Lower lobe of right lung (tissue), 2 donors: Measurements from ENCODE around the gene SEMA4A. TPM values are rescaled to one million over a fixed set of nuclear protein-coding genes. Genes with fewer than 3 reads are reported as not detected.

Experiments
- ATAC-seq, 2 donors: fragments of 200-7000 bp; cut with Tn5 transposase; one replicate each; pipeline ENCODE4 v1.9.1; 2020 to 2022; ENCODE audit warnings: mild to moderate bottlenecking in 2 of 2, moderate library complexity in 2 of 2
- DNase-seq: peaks from one replicate; pipeline ENCODE4 v3.0.0-alpha.2; 2020
- H3K27ac ChIP-seq: fragments of 200-600 bp; one replicate; pipeline ENCODE4 v1.8.0; 2022
- H3K27me3 ChIP-seq: fragments of 200-600 bp; one replicate; pipeline ENCODE4 v1.8.0; 2022; ENCODE audit warnings: low read depth
- H3K36me3 ChIP-seq: fragments of 200-600 bp; one replicate; pipeline ENCODE4 v1.8.0; 2022; ENCODE audit warnings: mild to moderate bottlenecking
- H3K4me1 ChIP-seq: fragments of 200-600 bp; one replicate; pipeline ENCODE4 v1.8.0; 2022
- H3K4me3 ChIP-seq: fragments of 200-600 bp; one replicate; pipeline ENCODE4 v1.8.0; 2022; ENCODE audit warnings: mild to moderate bottlenecking
- H3K9me3 ChIP-seq: fragments of 200-600 bp; one replicate; pipeline ENCODE4 v1.8.0; 2022
- CTCF ChIP-seq: fragments of 200-600 bp; IDR thresholded peaks from one replicate; pipeline ENCODE4 v1.8.0; 2022; ENCODE audit warnings: antibody characterized with exemption, mild to moderate bottlenecking
- intact Hi-C: fragments of 100-400 bp; cut with DNase I; formaldehyde crosslinking; loops from one replicate; pipeline ENCODE4 v1.11.0; 2022
- total RNA-seq: library from RNA; stranded (reverse); fragmentation: NEBNext Ultra II Directional; extraction: Animal tissue kit (Norgen Biotek cat#: 25700); gene quantifications from one replicate; pipeline ENCODE4 v1.2.1, GENCODE V29; 2021
- donor health status: DM: no; HTN: yes; CAD: no; lungs with severe emphysema.

SEMA4A gene
- total RNA-seq, 1 donor from 2014 or later: 28.9 TPM

- H3K27me3 ChIP-seq: peaks cover 5% of the 10 kb centered on the region
- peaks cover 48% of the 10 kb centered on the region for H3K4me1 ChIP-seq
- intact Hi-C loops: no loop called here
- H3K4me3 ChIP-seq: no peak overlapping the region
- no peak for TF ChIP-seq CTCF
- no peak for DNase-seq
- H3K27ac ChIP-seq: no peak overlapping the region
- H3K9me3 ChIP-seq: no peaks in the 10 kb centered on the region
- H3K36me3 ChIP-seq: no peaks in the 10 kb centered on the region
- no peak for ATAC-seq
Measured at GRCh38 chr1:156150333-156151011, 2.9 kb upstream of the SEMA4A start.

- peaks cover 45% of the 10 kb centered on the region for H3K4me1 ChIP-seq
- H3K27me3 ChIP-seq: peaks cover 5% of the 10 kb centered on the region
- no peaks in the 10 kb centered on the region for H3K36me3 ChIP-seq
- H3K27ac ChIP-seq: no peak overlapping the region
- no peak overlapping the region for H3K4me3 ChIP-seq
- ATAC-seq (no peak), DNase-seq (no peak)
- H3K9me3 ChIP-seq: no peaks in the 10 kb centered on the region
- TF ChIP-seq CTCF: no peak
- intact Hi-C loops: no loop called here
Measured at GRCh38 chr1:156151093-156151688, 2.2 kb upstream of the SEMA4A start.

- peaks cover 35% of the 10 kb centered on the region for H3K4me1 ChIP-seq
- intact Hi-C loops: no loop called here
- DNase-seq: no peak
- no peak overlapping the region for H3K4me3 ChIP-seq
- no peak for TF ChIP-seq CTCF
- no peak for ATAC-seq
- no peaks in the 10 kb centered on the region for H3K36me3 ChIP-seq
- no peaks in the 10 kb centered on the region for H3K9me3 ChIP-seq
- H3K27ac ChIP-seq: no peak overlapping the region
- peaks cover 5% of the 10 kb centered on the region for H3K27me3 ChIP-seq
Measured at GRCh38 chr1:156152628-156153027, 757 bp upstream of the SEMA4A start.

- TF ChIP-seq CTCF: no peak
- H3K27ac ChIP-seq: peak overlapping the region; percentile 42
- H3K4me3 ChIP-seq: peak overlapping the region; percentile 34
- H3K27me3 ChIP-seq: peaks cover 5% of the 10 kb centered on the region
- H3K4me1 ChIP-seq: peaks cover 25% of the 10 kb centered on the region
- no peaks in the 10 kb centered on the region for H3K36me3 ChIP-seq
- no peaks in the 10 kb centered on the region for H3K9me3 ChIP-seq
- ATAC-seq (peak; percentile 29 to 82), DNase-seq (peak; percentile 84)
- intact Hi-C loops: no loop called here
Measured at GRCh38 chr1:156154317-156154749, 948 bp downstream of the SEMA4A start.

GRCh38 chr1:156155756-156156510 lies 2.5 kb downstream of the SEMA4A start:
- DNase-seq (no peak), ATAC-seq (no peak)
- H3K4me3 ChIP-seq: peak overlapping the region; percentile 6
- no peak for TF ChIP-seq CTCF
- no peaks in the 10 kb centered on the region for H3K36me3 ChIP-seq
- intact Hi-C loops: no loop called here
- no peaks in the 10 kb centered on the region for H3K9me3 ChIP-seq
- no peak overlapping the region for H3K27ac ChIP-seq
- H3K4me1 ChIP-seq: peaks cover 32% of the 10 kb centered on the region
- no peaks in the 10 kb centered on the region for H3K27me3 ChIP-seq
